Heart left ventricle (tissue), 16 donors: ENCODE measurements around the gene CDH12. TPM values are rescaled to one million over a fixed set of nuclear protein-coding genes. Genes with fewer than 3 reads are reported as not detected.
"Not testable (repeated sequence)": the region's sequence is repeated elsewhere in the genome, so short reads cannot be mapped to it uniquely, and the experiment has no call there.

Experiments
- ATAC-seq, 4 donors: fragments of 200-7000 bp; cut with Tn5 transposase; one replicate each; pipeline ENCODE4 v1.9.1; 2020 to 2022; ENCODE audit warnings: moderate library complexity in 4 of 4, mild to moderate bottlenecking in 3 of 4, moderate number of reproducible peaks in 1 of 4
- DNase-seq, 5 donors: peaks; one replicate each; pipeline ENCODE4 v3.0.0-alpha.2; 2020
- H3K27ac ChIP-seq, 12 donors: fragments of 200-600 bp; sonication (generic) in 4 of 12; one replicate each; pipeline versions ENCODE4 v1.5.0 to v1.8.0; 2016 to 2022; ENCODE audit warnings: mild to moderate bottlenecking in 2 of 12
- H3K27me3 ChIP-seq, 9 donors: fragments of 200-600 bp; sonication (generic) in 2 of 9; one replicate each; pipeline versions ENCODE4 v1.5.1 to v1.8.0; 2016 to 2022; ENCODE audit warnings: mild to moderate bottlenecking in 3 of 9
- H3K36me3 ChIP-seq, 9 donors: fragments of 200-600 bp; sonication (generic) in 2 of 9; one replicate each; pipeline versions ENCODE4 v1.5.0 to v1.8.0; 2018 to 2022; ENCODE audit warnings: mild to moderate bottlenecking in 2 of 9
- H3K4me1 ChIP-seq, 12 donors: fragments of 200-600 bp; sonication (generic) in 4 of 12; one replicate each; pipeline versions ENCODE4 v1.5.0 to v1.8.0; 2016 to 2022; ENCODE audit warnings: mild to moderate bottlenecking in 3 of 12
- H3K4me3 ChIP-seq, 12 donors: fragments of 200-600 bp; sonication (generic) in 4 of 12; one replicate each; pipeline versions ENCODE4 v1.5.0 to v1.8.0; 2017 to 2022; ENCODE audit warnings: mild to moderate bottlenecking in 9 of 12, moderate library complexity in 4 of 12
- H3K9me3 ChIP-seq, 12 donors: fragments of 200-600 bp; sonication (generic) in 4 of 12; one replicate each; pipeline versions ENCODE4 v1.5.0 to v1.8.0; 2016 to 2022; ENCODE audit warnings: mild to moderate bottlenecking in 1 of 12
- POLR2A ChIP-seq, 2 donors: fragments of 450-650 bp; IDR thresholded peaks; one replicate each; pipeline ENCODE4 v1.6.1; 2017; ENCODE audit warnings: antibody characterized with exemption in 2 of 2, mild to moderate bottlenecking in 2 of 2, moderate library complexity in 2 of 2
- WGBS, 4 donors: extraction: QIAGEN DNeasy Blood & Tissue Kit in 2 of 4; methylation state at CpG; one replicate each; pipeline versions ENCODE4 v1.1.5 to v1.1.7; 2013 to 2018; 5-methylcytosine and 5-hydroxymethylcytosine counted together
- intact Hi-C, 10 donors: fragments of 100-400 bp; cut with DNase I; formaldehyde crosslinking; loops; one replicate each; pipeline versions ENCODE4 v1.11.1 to v1.14.2; 2022
- polyA plus RNA-seq, 2 donors: library from polyadenylated mRNA; stranded (reverse); fragments of 200-250 nt; gene quantifications; one replicate each; pipeline ENCODE4 v1.2.3, GENCODE V29; 2013
- total RNA-seq, 9 donors: library from RNA; depleted of rRNA in 2 of 9; stranded (reverse); fragments of >200 nt in 2 of 9; fragmentation: NEBNext Ultra II Directional in 3 of 9; extraction: Animal tissue kit (Norgen Biotek cat#: 25700) in 3 of 9; gene quantifications; one replicate each; pipeline versions ENCODE4 v1.1.0 to v1.2.4, GENCODE V29; 2016 to 2023
- TF ChIP-seq, protein P1 (sequence below), 12 donors: fragments of 200-600 bp; sonication (generic) in 4 of 12; IDR thresholded peaks; one replicate each; pipeline versions ENCODE4 v1.5.0 to v1.8.0; 2018 to 2022; ENCODE audit warnings: antibody characterized with exemption in 12 of 12, mild to moderate bottlenecking in 5 of 12
- donor health status: ischemic (EF 13 %, LVEDD 7.1; RV severe dilation, severe dysfunction).
- donor health status: healthy with polysubstance abuse.
- donor health status: DM: no; HTN: yes; CAD: no.
- donor health status: DM: no; HTN: no; CAD: no.
- donor health status: ischemic (EF 25% LVEDD 6.9; RV normal size, moderate dysfunction).
- donor health status: ischemic (EF 25% LVEDD 5.7; RV mildly dilated, moderate dysfunction).
- donor health status: healthy.
- donor health status: DM: yes; HTN: yes; CAD: no.
- donor health status: ischemic (EF 35%, LVEDD 5.7; RV mildly dilated, moderate dysfunction).
- donor health status: nonischemic (EF 11% LVEDD 7.7; RV severe dilation, severe dysfunction).
- donor health status: DM: yes; HTN: yes; CAD: no.
- donor health status: PGD.
- donor health status: ischemic (EF 29% LVEDD 5.4; RV normal size, mild dysfunction).
- donor health status: nonischemic (EF 23%, LVEDD 6.1; RV moderate dilation, normal function).

CDH12 gene
- total and polyA plus RNA-seq, 11 donors = 0.11 TPM; not detected in 10

DNA sequence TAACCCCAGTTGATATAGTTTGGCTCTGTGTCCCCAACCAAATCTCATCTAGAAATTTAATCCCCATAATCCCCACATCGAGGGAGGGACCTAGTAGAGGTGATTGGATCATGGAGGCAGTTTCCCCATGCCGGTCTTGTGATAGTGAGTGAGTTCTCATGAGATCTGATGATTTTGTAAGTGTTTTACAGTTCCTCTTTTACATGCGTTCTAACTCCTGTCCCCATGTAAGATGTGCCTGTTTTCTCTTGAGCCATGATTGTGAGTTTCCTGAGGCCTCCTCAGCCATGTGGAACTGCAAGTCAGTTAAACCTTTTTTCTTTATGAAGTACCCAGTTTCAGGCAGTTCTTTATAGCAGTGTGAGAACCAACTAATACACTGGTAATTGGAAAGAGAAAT is 73.6 kb downstream of the CDH12 start:
- ATAC-seq (no peak), DNase-seq (no peak)
- intact Hi-C loops = no loop called here
- Histone ChIP-seq H3K27ac (no peak overlapping the region), H3K9me3 (peaks cover 0 to 8% (median 0%) of the 10 kb centered on the region in 12 donors), H3K36me3 (no peaks in the 10 kb centered on the region), H3K4me3 (no peak overlapping the region), H3K27me3 (no peaks in the 10 kb centered on the region), H3K4me1 (no peaks in the 10 kb centered on the region)
- 74 to 87% (median 77%) methylated on average over 3 of the region's 3 CpGs for WGBS, 4 donors
- no peak for TF ChIP-seq POLR2A (IDR thresholded peaks at IDR 0.05)
- TF ChIP-seq, protein P1, sequence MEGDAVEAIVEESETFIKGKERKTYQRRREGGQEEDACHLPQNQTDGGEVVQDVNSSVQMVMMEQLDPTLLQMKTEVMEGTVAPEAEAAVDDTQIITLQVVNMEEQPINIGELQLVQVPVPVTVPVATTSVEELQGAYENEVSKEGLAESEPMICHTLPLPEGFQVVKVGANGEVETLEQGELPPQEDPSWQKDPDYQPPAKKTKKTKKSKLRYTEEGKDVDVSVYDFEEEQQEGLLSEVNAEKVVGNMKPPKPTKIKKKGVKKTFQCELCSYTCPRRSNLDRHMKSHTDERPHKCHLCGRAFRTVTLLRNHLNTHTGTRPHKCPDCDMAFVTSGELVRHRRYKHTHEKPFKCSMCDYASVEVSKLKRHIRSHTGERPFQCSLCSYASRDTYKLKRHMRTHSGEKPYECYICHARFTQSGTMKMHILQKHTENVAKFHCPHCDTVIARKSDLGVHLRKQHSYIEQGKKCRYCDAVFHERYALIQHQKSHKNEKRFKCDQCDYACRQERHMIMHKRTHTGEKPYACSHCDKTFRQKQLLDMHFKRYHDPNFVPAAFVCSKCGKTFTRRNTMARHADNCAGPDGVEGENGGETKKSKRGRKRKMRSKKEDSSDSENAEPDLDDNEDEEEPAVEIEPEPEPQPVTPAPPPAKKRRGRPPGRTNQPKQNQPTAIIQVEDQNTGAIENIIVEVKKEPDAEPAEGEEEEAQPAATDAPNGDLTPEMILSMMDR (IDR thresholded peaks at IDR 0.05) = no peak

DNA sequence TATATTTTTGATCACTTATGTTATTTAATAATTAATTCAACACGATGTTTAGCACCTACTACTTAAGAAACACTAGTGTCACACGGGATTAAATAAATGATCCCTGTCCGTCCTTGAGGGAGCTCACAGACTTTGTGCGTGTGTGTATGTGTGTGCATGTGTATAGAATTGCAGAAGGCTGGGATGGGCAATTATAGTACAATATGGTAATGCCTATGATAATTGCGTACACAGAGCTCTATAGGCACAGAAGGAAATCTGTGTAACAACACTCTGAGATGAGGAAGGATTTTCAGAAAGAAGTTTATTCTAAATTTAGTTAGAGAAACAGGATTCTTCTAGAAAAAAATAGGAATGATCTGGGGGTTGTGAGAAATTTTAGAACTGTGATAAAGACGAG is 76.9 kb downstream of the CDH12 start:
- H3K9me3 ChIP-seq = peaks cover 0 to 12% (median 0%) of the 10 kb centered on the region in 12 donors
- 80 to 85% (median 81%) methylated on average over 6 of the region's 6 CpGs for WGBS, 4 donors
- DNase-seq (no peak), ATAC-seq (no peak)
- no peak overlapping the region for H3K4me3 ChIP-seq
- no peaks in the 10 kb centered on the region for H3K4me1 ChIP-seq
- no peaks in the 10 kb centered on the region for H3K36me3 ChIP-seq
- no peak overlapping the region for H3K27ac ChIP-seq
- no peaks in the 10 kb centered on the region for H3K27me3 ChIP-seq
- intact Hi-C loops = no loop called here
- TF ChIP-seq POLR2A (IDR thresholded peaks at IDR 0.05) = no peak
- TF ChIP-seq, protein P1 (IDR thresholded peaks at IDR 0.05) = no peak

DNA sequence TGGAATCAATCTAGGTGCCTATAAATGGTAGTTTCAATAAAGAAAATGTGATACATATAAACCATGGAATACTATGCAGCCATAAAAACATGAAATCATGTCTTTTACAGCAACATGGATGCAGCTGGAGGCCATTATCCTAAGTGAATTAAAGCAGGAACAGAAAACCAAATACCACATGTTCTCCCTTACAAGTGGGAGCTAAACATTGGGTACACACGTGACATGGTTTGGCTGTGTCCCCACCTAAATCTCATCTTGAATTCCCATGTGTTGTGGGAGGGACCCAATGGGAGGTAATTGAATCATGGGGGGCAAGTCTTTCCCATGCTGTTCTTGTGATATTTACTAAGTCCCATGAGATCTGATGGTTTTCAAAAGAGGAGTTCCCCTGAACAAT is 78.9 kb downstream of the CDH12 start:
- DNase-seq, H3K4me3 ChIP-seq, H3K27ac ChIP-seq, H3K36me3 ChIP-seq, ATAC-seq, H3K4me1 ChIP-seq, intact Hi-C loops, H3K27me3 ChIP-seq: not testable (repeated sequence)
- H3K9me3 ChIP-seq = peaks cover 0 to 12% (median 0%) of the 10 kb centered on the region in 12 donors
- 77 to 92% (median 86%) methylated on average over 1 of the region's 1 CpG for WGBS, 4 donors

DNA sequence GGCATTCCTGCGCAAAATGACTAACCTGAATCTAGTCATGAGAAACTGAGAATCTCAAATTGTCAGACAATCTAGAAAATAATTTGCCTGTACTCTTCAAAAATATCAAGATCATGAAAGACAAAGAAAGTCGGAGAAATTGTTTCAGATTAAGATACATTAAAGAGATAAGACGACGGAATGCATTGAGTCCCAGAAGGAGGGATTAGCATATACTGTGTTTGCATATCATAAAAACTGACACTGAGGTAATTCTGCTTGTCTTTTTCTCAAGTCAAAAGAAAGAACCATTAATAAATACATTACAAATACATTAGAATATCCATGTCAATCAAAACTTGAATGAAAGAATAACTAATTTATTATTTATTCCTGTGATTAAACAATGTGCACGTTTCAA is 88.4 kb downstream of the CDH12 start:
- intact Hi-C loops = no loop called here
- Histone ChIP-seq H3K4me1 (no peaks in the 10 kb centered on the region), H3K9me3 (no peaks in the 10 kb centered on the region), H3K27ac (no peak overlapping the region), H3K4me3 (no peak overlapping the region), H3K36me3 (no peaks in the 10 kb centered on the region), H3K27me3 (no peaks in the 10 kb centered on the region)
- no peak for ATAC-seq
- WGBS, 4 donors = 69 to 76% (median 74%) methylated on average over 5 of the region's 5 CpGs
- DNase-seq = no peak
- TF ChIP-seq, protein P1 (IDR thresholded peaks at IDR 0.05) = no peak

DNA sequence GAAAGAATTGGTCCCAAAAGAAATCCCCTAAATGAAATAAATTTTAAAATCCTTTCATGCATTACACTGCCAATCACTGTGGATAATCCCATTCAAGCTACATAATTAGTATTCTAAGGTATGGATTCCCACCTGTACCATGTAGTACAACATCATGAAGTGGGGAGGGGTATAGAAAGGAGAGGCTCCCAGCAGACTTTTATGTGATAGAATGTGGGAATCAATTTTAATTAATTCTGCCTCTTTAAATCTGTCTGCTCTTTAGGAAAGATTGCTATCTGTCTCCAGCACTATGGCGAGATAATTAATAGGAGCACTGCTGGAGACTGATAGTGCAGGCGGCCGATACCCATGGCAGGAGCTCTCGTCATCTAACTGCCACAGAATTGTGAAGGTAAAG is 95.4 kb downstream of the CDH12 start:
- Histone ChIP-seq H3K27me3 (no peaks in the 10 kb centered on the region), H3K36me3 (no peaks in the 10 kb centered on the region), H3K4me1 (no peaks in the 10 kb centered on the region), H3K9me3 (no peaks in the 10 kb centered on the region), H3K27ac (no peak overlapping the region), H3K4me3 (no peak overlapping the region)
- ATAC-seq = no peak
- WGBS, 4 donors = 49 to 57% (median 54%) methylated on average over 4 of the region's 4 CpGs
- intact Hi-C loops = no loop called here
- no peak for DNase-seq
- no peak for TF ChIP-seq POLR2A (IDR thresholded peaks at IDR 0.05)
- TF ChIP-seq, protein P1 (IDR thresholded peaks at IDR 0.05) = no peak
